SK-N-SH (cell line): ENCODE results near the gene FAF2. TPM values are rescaled to one million over a fixed set of nuclear protein-coding genes. Genes with fewer than 3 reads are reported as not detected.

Experiments used
- CTCF ChIA-PET: fragments of 300-600, 350-600 bp; formaldehyde crosslinking; extraction: SDS; loops from one replicate; lab custom pipeline; 2021; lab: Yijun Ruan, JAX
- POLR2A ChIA-PET: fragments of 350-600 bp; sonication (Branson Sonifier 250); formaldehyde crosslinking; extraction: SDS; loops from one replicate; lab custom pipeline; 2020; ENCODE audit warnings: antibody characterized with exemption, inconsistent platforms; lab: Yijun Ruan, JAX
- DNase-seq: peaks from one replicate; pipeline ENCODE4 v3.0.0; 2012
- H2AFZ ChIP-seq: fragments of 200-600 bp; sonication (generic); 2 replicates; pipeline ENCODE4 v1.8.1; 2016; ENCODE audit warnings: antibody characterized with exemption, mild to moderate bottlenecking, low read depth
- H3F3A ChIP-seq: fragments of 200-600 bp; sonication (generic); replicated peaks from 2 replicates; pipeline ENCODE3; 2016; ENCODE audit warnings: antibody characterized with exemption, mild to moderate bottlenecking; ENCODE audit not compliant: insufficient read depth
- H3K27ac ChIP-seq, 2 experiments: fragments of 200-500 bp in 1 of 2; fragments of 200-600 bp in 1 of 2; sonication (Bioruptor generic) in 1 of 2; sonication (generic), shearing (Covaris generic) in 1 of 2; 2 replicates each; pipeline versions ENCODE4 v1.5.1 to v1.6.1; 2014 to 2016; ENCODE audit warnings: low read depth in 2 of 2, inconsistent platforms in 1 of 2, low read length in 1 of 2, mild to moderate bottlenecking in 1 of 2, mixed read lengths in 1 of 2
- H3K27me3 ChIP-seq: fragments of 200-600 bp; sonication (generic), shearing (Covaris generic); 2 replicates; pipeline ENCODE4 v1.6.1; 2016; ENCODE audit warnings: mixed run types; ENCODE audit not compliant: insufficient read depth
- H3K36me3 ChIP-seq, 2 experiments: fragments of 200-500 bp in 1 of 2; fragments of 200-600 bp in 1 of 2; sonication (Bioruptor generic) in 1 of 2; sonication (generic) in 1 of 2; replicated peaks in 1 of 2; 2 replicates each; pipeline versions ENCODE3 to v1.5.1; 2014 to 2016; ENCODE audit warnings: low read length in 1 of 2, mild to moderate bottlenecking in 1 of 2; ENCODE audit not compliant: insufficient read depth in 2 of 2, control insufficient read depth in 1 of 2
- H3K4me1 ChIP-seq, 2 experiments: fragments of 200-500 bp in 1 of 2; fragments of 200-600 bp in 1 of 2; sonication (Bioruptor generic) in 1 of 2; sonication (generic), shearing (Covaris generic) in 1 of 2; 2 replicates each; pipeline versions ENCODE4 v1.5.1 to v1.6.1; 2014 to 2016; ENCODE audit warnings: low read depth in 1 of 2, low read length in 1 of 2, mixed run types in 1 of 2; ENCODE audit not compliant: insufficient read depth in 2 of 2, control insufficient read depth in 1 of 2
- H3K4me2 ChIP-seq: fragments of 200-600 bp; sonication (generic), shearing (Covaris generic); 2 replicates; pipeline ENCODE4 v1.6.1; 2017; ENCODE audit warnings: mixed run types
- H3K4me3 ChIP-seq, 2 experiments: fragments of 200-500 bp in 1 of 2; fragments of 200-600 bp in 1 of 2; sonication (Bioruptor generic) in 1 of 2; sonication (generic), shearing (Covaris generic) in 1 of 2; 2 replicates each; pipeline versions ENCODE4 v1.5.1 to v1.8.1; 2014 to 2016; ENCODE audit warnings: low read depth in 2 of 2, inconsistent platforms in 1 of 2, low read length in 1 of 2, mild to moderate bottlenecking in 1 of 2, mixed read lengths in 1 of 2, moderate library complexity in 1 of 2
- H3K79me2 ChIP-seq: fragments of 200-600 bp; sonication (generic); 2 replicates; pipeline ENCODE4 v1.8.1; 2017; ENCODE audit warnings: mild to moderate bottlenecking; ENCODE audit not compliant: insufficient read depth
- H3K9ac ChIP-seq: fragments of 200-600 bp; sonication (generic); 2 replicates; pipeline ENCODE4 v1.6.1; 2017; ENCODE audit warnings: mixed run types
- H3K9me2 ChIP-seq: fragments of 200-600 bp; sonication (generic); 2 replicates; pipeline ENCODE4 v1.6.1; 2017; ENCODE audit warnings: mixed run types
- H3K9me3 ChIP-seq: fragments of 200-600 bp; sonication (generic); 2 replicates; pipeline ENCODE4 v1.6.1; 2017; ENCODE audit warnings: mixed run types, mild to moderate bottlenecking, moderate library complexity
- H4K20me1 ChIP-seq: fragments of 200-600 bp; sonication (generic); 2 replicates; pipeline ENCODE4 v1.6.1; 2017; ENCODE audit warnings: mild to moderate bottlenecking, mixed run types; ENCODE audit not compliant: insufficient read depth
- CHD2 ChIP-seq: fragments of 150-350 bp; IDR thresholded peaks from 2 replicates; pipeline ENCODE4 v1.6.1; 2018; ENCODE audit warnings: low read length; ENCODE audit not compliant: partially characterized antibody
- EP300 ChIP-seq, 2 experiments: IDR thresholded peaks; 2 replicates each; pipeline versions ENCODE4 v1.4.0 to v1.6.1; 2012; ENCODE audit warnings: borderline replicate concordance in 1 of 2, low read depth in 1 of 2, low read length in 1 of 2
- FOSL2 ChIP-seq: IDR thresholded peaks from 2 replicates; pipeline ENCODE4 v1.4.0; 2012; ENCODE audit warnings: low read depth, mild to moderate bottlenecking, moderate library complexity, borderline replicate concordance
- FOXM1 ChIP-seq: IDR thresholded peaks from 2 replicates; pipeline ENCODE4 v1.4.0; 2012; ENCODE audit warnings: low read depth, mild to moderate bottlenecking
- NRF1 ChIP-seq: IDR thresholded peaks from 2 replicates; pipeline ENCODE4 v1.6.1; 2012; ENCODE audit warnings: low read depth, mild to moderate bottlenecking, low read length
- POLR2AphosphoS5 ChIP-seq: IDR thresholded peaks from 2 replicates; pipeline ENCODE4 v1.6.1; 2012; ENCODE audit warnings: low read depth, low read length
- RCOR1 ChIP-seq: fragments of 150-350 bp; IDR thresholded peaks from 2 replicates; pipeline ENCODE4 v1.6.1; 2017; ENCODE audit warnings: antibody characterized with exemption, low read length
- RFX5 ChIP-seq: IDR thresholded peaks from 2 replicates; pipeline ENCODE4 v1.6.1; 2012; ENCODE audit warnings: mild to moderate bottlenecking, improper control_type of control experiment, low read length
- SIN3A ChIP-seq: IDR thresholded peaks from 2 replicates; pipeline ENCODE4 v1.6.1; 2012; ENCODE audit warnings: low read depth, mild to moderate bottlenecking, low read length, moderate library complexity, borderline replicate concordance
- TCF12 ChIP-seq: IDR thresholded peaks from 2 replicates; pipeline ENCODE4 v1.4.0; 2012
- WGBS: methylation state at CpG from one replicate; pipeline ENCODE4 v1.1.6; 2017; ENCODE audit warnings: low lambda C conversion rate; 5-methylcytosine and 5-hydroxymethylcytosine counted together
- polyA plus RNA-seq, 3 experiments: library from polyadenylated mRNA; depleted of rRNA; stranded (reverse); fragments of >200 nt; gene quantifications; 2 replicates each; pipeline ENCODE4 v1.2.3, GENCODE V29; 2012
- TF ChIP-seq, protein P1 (sequence below): fragments of 150-350 bp; IDR thresholded peaks from 2 replicates; pipeline ENCODE4 v1.6.1; 2016; ENCODE audit warnings: mild to moderate bottlenecking, low read depth, low read length
- TF ChIP-seq, protein P2 (sequence below): IDR thresholded peaks from 2 replicates; pipeline ENCODE4 v1.4.0; 2012; ENCODE audit warnings: low read depth, borderline replicate concordance
- TF ChIP-seq, protein P3 (sequence below): fragments of 150-350 bp; IDR thresholded peaks from 2 replicates; pipeline ENCODE4 v1.6.1; 2017; ENCODE audit warnings: antibody characterized with exemption, low read length, low read depth, borderline replicate concordance
- TF ChIP-seq, protein P4 (sequence below): fragments of 200-600 bp; sonication (generic); IDR thresholded peaks from 2 replicates; pipeline ENCODE4 v1.6.1; 2017; ENCODE audit warnings: antibody characterized with exemption, mild to moderate bottlenecking, moderate library complexity
- TF ChIP-seq, protein P5 (sequence below): IDR thresholded peaks from 2 replicates; pipeline ENCODE4; 2012
- TF ChIP-seq, protein P6 (sequence below): IDR thresholded peaks from 2 replicates; pipeline ENCODE4 v1.6.1; 2012; ENCODE audit warnings: mild to moderate bottlenecking, low read depth, low read length, moderate library complexity

The FAF2 gene
- polyA plus RNA-seq, 1 of the 3 experiments (the other 2 are of a cell fraction), result 25.5 TPM

DNA sequence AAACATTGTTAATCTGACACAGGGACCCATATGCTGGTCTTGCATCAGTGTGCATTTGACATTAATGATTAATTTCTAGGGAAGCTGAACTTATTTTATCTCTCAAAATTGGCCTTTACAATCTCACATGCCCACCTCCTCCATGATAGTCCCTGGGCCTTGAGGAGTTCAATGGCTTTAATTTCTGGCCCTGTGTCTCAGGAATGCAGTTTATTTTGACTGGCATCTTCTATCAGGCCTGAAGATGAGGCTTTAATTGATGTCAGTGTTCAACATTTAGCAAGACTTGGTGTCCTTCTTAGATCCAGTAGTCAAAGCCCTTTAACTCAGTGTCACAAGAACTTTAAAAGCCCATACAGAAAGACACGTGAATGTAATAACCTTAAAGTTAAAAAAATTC, 21.3 kb upstream of the FAF2 start:
- H3K79me2 ChIP-seq, result no peaks in the 10 kb centered on the region
- no peak overlapping the region for H3K27ac ChIP-seq
- H3K36me3 ChIP-seq, result no peaks in the 10 kb centered on the region
- H3K9me2 ChIP-seq, result no peaks in the 10 kb centered on the region
- ChIA-PET CTCF (interaction anchor here (1.2 kb wide), 1 partner anchor 152 kb away, joined by 3 read pairs; no protein-coding TSS in a partner anchor), POLR2A (interaction anchor here (0.7 kb wide), 1 partner anchor 1906 kb away, joined by 4 read pairs; no protein-coding TSS in a partner anchor)
- no peak for DNase-seq
- no peaks in the 10 kb centered on the region for H3K4me1 ChIP-seq
- TF ChIP-seq, protein P1, sequence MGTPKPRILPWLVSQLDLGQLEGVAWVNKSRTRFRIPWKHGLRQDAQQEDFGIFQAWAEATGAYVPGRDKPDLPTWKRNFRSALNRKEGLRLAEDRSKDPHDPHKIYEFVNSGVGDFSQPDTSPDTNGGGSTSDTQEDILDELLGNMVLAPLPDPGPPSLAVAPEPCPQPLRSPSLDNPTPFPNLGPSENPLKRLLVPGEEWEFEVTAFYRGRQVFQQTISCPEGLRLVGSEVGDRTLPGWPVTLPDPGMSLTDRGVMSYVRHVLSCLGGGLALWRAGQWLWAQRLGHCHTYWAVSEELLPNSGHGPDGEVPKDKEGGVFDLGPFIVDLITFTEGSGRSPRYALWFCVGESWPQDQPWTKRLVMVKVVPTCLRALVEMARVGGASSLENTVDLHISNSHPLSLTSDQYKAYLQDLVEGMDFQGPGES, result no peak
- TF ChIP-seq RCOR1 (no peak), TCF12 (no peak), RFX5 (no peak), CHD2 (no peak), POLR2AphosphoS5 (no peak), NRF1 (no peak), EP300 (IDR thresholded peaks at IDR 0.05; ENCODE audit: borderline replicate concordance in 1 of 2, low read depth in 1 of 2, low read length in 1 of 2) (no peak), SIN3A (no peak), FOSL2 (no peak), FOXM1 (no peak)
- TF ChIP-seq, protein P2, sequence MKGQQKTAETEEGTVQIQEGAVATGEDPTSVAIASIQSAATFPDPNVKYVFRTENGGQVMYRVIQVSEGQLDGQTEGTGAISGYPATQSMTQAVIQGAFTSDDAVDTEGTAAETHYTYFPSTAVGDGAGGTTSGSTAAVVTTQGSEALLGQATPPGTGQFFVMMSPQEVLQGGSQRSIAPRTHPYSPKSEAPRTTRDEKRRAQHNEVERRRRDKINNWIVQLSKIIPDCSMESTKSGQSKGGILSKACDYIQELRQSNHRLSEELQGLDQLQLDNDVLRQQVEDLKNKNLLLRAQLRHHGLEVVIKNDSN, result no peak
- TF ChIP-seq, protein P3, sequence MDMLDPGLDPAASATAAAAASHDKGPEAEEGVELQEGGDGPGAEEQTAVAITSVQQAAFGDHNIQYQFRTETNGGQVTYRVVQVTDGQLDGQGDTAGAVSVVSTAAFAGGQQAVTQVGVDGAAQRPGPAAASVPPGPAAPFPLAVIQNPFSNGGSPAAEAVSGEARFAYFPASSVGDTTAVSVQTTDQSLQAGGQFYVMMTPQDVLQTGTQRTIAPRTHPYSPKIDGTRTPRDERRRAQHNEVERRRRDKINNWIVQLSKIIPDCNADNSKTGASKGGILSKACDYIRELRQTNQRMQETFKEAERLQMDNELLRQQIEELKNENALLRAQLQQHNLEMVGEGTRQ, result no peak
- TF ChIP-seq, protein P4, sequence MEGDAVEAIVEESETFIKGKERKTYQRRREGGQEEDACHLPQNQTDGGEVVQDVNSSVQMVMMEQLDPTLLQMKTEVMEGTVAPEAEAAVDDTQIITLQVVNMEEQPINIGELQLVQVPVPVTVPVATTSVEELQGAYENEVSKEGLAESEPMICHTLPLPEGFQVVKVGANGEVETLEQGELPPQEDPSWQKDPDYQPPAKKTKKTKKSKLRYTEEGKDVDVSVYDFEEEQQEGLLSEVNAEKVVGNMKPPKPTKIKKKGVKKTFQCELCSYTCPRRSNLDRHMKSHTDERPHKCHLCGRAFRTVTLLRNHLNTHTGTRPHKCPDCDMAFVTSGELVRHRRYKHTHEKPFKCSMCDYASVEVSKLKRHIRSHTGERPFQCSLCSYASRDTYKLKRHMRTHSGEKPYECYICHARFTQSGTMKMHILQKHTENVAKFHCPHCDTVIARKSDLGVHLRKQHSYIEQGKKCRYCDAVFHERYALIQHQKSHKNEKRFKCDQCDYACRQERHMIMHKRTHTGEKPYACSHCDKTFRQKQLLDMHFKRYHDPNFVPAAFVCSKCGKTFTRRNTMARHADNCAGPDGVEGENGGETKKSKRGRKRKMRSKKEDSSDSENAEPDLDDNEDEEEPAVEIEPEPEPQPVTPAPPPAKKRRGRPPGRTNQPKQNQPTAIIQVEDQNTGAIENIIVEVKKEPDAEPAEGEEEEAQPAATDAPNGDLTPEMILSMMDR, result no peak
- TF ChIP-seq, protein P5, sequence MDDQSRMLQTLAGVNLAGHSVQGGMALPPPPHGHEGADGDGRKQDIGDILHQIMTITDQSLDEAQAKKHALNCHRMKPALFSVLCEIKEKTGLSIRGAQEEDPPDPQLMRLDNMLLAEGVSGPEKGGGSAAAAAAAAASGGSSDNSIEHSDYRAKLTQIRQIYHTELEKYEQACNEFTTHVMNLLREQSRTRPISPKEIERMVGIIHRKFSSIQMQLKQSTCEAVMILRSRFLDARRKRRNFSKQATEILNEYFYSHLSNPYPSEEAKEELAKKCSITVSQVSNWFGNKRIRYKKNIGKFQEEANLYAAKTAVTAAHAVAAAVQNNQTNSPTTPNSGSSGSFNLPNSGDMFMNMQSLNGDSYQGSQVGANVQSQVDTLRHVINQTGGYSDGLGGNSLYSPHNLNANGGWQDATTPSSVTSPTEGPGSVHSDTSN, result no peak
- TF ChIP-seq, protein P6, sequence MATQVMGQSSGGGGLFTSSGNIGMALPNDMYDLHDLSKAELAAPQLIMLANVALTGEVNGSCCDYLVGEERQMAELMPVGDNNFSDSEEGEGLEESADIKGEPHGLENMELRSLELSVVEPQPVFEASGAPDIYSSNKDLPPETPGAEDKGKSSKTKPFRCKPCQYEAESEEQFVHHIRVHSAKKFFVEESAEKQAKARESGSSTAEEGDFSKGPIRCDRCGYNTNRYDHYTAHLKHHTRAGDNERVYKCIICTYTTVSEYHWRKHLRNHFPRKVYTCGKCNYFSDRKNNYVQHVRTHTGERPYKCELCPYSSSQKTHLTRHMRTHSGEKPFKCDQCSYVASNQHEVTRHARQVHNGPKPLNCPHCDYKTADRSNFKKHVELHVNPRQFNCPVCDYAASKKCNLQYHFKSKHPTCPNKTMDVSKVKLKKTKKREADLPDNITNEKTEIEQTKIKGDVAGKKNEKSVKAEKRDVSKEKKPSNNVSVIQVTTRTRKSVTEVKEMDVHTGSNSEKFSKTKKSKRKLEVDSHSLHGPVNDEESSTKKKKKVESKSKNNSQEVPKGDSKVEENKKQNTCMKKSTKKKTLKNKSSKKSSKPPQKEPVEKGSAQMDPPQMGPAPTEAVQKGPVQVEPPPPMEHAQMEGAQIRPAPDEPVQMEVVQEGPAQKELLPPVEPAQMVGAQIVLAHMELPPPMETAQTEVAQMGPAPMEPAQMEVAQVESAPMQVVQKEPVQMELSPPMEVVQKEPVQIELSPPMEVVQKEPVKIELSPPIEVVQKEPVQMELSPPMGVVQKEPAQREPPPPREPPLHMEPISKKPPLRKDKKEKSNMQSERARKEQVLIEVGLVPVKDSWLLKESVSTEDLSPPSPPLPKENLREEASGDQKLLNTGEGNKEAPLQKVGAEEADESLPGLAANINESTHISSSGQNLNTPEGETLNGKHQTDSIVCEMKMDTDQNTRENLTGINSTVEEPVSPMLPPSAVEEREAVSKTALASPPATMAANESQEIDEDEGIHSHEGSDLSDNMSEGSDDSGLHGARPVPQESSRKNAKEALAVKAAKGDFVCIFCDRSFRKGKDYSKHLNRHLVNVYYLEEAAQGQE, result no peak
- no peaks in the 10 kb centered on the region for H4K20me1 ChIP-seq
- no peak overlapping the region for H3K4me3 ChIP-seq
- H3K27me3 ChIP-seq, result no peaks in the 10 kb centered on the region; the same call in 1 of the 2 replicates
- WGBS, result 64% methylated on average over 1 of the region's 1 CpG
- H3K9me3 ChIP-seq, result no peaks in the 10 kb centered on the region
- H3F3A ChIP-seq, result no peaks in the 10 kb centered on the region
- no peak overlapping the region for H2AFZ ChIP-seq
- no peak overlapping the region for H3K4me2 ChIP-seq
- H3K9ac ChIP-seq, result no peak overlapping the region
